GM19455 (cell line): ENCODE data around the gene FES.
A peak's percentile ranks its signal among the peaks of the same experiment; 100 is the strongest.
"Not testable (repeated sequence)": the region's sequence is repeated elsewhere in the genome, so short reads cannot be mapped to it uniquely, and the experiment has no call there.

Experiments used
- ATAC-seq: cut with Tn5 transposase; IDR thresholded peaks from one replicate; pipeline ENCODE4 v1.9.1; 2021; ENCODE audit not compliant: unreplicated experiment

FES gene

DNA sequence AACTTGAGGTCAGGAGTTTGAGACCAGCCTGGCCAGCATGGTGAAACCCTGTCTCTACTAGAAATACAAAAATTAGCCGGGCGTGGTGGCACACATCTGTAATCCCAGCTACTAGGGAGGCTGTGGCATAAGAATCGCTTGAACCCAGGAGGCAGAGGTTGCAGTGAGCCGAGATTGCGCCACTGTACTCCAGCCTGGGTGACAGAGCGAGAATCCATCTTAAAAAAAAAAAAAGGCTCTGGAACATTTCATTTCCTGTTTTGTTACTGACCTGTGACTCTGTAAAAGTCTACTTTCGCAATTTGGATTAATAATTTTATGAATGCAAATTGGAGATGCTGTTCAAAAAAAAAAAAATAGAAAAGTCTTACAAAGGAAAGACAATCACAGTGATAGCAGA, 43.8 kb downstream of the FES start:
- ATAC-seq: not testable (repeated sequence)

DNA sequence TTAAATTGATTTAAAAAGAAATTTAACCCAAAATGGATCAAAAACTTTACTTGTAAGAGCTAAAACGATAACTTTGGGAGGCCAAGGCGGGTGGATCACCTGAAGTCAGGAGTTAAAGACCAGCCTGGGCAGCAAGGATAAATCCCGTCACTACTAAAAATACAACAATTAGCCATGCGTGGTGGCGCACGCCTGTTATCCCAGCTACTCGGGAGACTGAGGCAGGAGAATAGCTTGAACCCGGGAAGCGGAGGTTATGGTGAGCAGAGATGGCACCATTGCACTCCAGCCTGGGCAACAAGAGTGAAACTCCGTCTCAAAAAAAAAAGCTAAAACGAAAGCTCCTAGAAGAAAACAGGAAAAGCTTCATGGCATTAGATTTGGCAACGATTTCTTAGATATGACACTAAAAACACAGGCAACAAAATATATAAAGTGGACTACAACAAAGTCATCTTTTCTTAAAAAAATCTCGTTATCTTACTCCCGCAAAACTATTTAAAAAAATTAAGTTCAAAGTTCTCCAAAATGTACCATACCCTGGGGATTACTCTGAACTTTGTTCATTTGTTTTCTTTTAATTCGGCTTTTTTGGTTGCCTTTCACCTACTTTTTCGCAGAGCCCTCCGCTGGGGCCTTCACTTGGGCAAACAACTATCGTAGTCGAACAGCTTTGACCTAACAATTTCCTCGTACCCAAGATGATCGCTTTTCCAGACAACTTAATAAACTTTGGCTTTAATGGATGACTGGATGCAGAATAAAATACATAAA, 45.1 kb downstream of the FES start:
- no peak for ATAC-seq

DNA sequence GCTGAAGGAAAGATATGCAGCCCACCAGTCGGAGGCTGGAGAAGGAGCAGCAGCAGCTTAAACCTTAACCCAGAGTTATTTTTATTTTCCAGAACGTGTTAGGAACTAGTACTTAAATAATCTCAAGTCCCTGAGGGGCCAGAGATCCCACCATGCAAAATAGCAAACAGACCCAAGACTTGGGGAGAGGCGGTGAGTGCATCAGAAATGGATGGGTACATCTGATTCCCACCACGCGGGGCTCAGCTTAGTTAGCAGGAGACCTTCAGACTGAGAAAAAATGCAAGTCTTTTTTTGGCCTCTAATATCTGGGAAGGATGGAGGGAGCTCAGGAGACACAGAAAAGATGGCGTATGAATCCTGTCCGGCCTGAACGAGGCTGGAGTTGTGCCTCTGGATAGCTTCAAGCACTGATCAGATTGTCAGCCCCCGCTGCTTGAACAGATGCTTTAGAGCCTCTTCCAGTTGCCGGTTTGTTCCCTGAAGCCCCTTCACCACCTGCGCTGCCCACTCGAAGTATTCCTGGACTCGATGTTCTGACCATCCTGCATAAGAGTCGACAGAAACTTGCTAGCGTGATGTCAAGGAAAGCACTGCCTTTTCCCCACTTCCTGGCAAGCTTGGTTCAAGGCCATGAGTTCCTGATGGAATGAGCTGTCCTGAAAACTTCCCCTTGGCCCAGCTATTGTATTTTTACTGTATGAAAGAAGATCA, 46.7 kb downstream of the FES start:
- ATAC-seq: no peak

DNA sequence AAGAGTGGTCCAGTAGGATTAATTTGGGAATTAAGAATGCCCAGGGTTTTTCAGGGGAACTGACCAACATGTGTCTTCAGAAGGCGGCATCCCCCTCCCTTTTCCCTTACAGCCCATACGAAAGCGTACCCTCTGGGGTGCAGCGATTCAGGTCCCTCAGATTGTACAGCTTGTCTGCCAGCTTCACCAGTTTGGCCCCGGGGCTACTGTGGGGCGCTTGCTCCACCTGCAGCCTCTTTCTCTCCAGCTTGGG, 47.2 kb downstream of the FES start:
- ATAC-seq: no peak

DNA sequence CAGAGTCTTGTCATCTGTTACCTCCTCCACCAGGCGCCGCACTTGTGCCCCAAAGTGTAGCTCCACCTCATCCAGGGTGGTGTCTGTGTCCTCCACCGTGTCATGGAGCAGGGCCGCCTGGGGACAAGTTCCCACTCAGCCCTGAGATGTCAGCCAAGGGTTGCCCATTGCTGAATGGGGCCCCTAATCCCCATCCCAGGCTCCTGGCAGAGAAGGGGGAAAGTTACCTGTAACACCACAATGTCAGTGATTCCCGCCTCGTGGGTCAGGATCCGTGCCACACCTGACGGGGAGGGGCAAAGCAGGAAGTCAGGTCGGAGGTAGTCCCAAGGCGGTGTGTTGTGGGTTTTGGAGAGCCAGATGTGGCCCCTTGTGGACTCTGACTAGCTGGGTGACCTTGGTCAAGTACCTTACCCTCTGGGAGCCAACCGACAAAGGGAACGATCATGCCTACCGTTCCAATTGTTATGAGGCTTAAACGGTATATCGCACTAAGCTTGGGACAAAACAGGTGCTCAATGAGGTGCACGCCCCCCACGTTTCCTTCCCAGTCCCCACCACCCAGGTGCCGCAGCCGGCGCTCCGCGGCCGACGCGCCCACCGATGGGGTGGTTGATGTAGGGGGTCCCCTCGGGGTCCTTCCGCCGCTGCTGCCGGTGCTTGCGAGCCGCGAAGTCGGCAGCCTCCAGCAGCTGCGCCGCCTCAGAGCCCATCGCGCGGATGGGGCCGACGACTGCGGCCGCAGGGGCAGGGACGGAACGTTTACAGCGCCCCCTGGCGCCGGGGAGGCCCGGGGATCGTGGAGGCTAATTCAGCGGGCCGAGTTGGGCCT, 47.7 kb downstream of the FES start, which contains the start of gene HDDC3:
Gene HDDC3, minus strand, starts transcription at position 722 of the 832 bp plus-strand sequence. Its CDS starts 9 bp downstream, at position 713.
- peak; percentile 43 for ATAC-seq

DNA sequence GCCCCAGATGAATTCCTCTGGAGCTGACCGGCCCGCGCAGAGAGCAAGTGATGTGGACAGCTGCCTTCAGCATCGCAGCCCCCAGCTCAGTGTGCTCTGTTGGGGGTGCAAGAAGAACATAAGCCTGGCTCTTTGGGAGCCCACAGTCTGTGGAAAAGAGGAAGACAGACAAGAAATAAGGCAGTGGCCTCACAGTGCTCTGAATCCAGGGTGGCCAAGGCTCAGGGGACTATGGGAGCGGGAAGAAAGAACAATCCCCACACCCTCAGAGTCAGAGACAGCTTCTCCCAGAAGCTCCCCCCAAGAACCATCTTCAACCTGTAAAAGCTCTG, 48.3 kb downstream of the FES start:
- no peak for ATAC-seq

DNA sequence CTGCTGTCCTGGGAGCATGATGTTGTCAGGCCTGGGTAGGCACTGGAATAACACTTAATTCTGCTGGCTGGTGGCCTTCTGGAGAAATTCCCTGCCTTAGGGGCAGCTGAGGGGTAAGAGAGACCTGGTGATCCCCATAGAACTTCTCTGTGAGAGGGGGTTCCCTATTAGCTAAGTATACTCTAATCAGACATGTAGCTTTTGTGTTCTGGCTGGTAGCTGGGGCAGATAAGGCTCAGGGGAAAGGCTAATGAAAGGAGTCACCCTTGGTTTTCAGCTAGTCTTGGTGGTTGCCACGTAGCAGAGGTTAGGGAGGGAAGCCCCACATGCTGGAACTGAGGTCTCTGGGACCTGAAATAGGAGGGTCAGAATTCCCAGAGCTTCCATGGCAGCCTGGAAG, 49.0 kb downstream of the FES start:
- no peak for ATAC-seq

DNA sequence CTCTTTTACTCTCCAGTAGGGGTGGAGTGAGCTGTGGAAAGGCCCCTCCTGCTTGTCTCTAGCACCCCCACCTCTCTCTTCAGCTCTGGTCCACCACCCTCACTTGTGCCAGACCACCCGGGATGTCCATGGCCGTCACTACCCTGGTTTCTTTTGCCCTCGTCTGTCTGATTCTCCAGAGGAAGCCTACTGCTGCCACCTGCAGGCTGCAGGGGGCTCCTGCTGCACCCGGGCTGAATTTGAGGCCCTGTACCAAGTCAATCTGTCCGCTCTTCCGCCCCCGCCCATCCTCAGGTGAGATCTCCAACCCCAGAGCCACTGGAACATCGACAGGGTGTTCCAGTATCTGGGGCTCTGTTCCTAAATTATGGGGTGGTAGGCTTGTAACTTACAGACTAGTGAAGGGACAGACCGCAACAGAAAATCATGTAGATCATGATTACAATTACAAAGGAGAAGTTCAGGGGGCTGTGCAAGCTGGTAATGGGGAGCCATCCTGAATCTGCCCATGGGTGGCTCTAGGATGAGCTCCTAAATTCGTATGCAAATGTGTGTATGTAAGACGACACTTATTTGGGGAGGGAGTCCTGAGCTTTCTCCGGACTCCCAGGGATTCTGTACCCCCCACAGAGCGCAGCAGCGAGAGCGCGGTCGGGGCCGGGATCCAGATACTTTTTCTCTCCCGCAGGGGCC, 50.1 kb downstream of the FES start:
- ATAC-seq: peak; percentile 1

DNA sequence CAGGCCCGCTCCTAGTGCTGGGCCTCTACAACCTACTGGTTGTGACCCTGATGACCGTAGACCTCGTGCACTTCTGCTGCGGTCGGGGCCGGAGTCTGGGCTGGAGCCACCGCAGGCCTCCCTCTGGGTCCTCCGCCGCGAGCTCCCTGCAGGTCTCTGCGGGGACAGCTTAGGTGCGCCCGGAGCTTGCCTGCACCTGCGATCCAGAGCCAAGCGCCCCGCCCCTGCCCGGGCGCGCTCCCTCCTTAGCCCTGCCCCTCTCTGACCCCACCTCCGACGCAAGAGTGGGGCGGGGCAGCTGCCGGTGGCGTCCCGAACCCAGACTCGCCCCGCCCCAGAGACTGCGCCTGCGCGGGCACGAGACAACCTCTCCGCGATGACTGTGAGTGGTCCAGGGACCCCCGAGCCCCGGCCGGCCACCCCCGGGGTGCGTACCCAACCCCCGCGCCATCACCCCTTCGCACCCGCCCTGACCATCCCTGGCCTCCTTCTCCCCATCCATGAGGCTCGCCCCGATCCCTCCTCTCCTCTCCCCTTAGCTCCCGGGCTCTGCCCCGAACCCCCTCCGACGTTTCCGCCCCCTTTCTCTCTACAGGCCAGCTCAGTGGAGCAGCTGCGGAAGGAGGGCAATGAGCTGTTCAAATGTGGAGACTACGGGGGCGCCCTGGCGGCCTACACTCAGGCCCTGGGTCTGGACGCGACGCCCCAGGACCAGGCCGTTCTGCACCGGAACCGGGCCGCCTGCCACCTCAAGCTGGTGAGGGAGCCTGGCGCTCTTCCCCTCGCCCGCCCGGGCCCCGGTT, 50.8 kb downstream of the FES start, which contains the start of gene UNC45A:
Gene UNC45A, plus strand, starts transcription at position 337 of the 803 bp plus-strand sequence. Its CDS starts 40 bp downstream, at position 377.
- ATAC-seq: peak; percentile 65

DNA sequence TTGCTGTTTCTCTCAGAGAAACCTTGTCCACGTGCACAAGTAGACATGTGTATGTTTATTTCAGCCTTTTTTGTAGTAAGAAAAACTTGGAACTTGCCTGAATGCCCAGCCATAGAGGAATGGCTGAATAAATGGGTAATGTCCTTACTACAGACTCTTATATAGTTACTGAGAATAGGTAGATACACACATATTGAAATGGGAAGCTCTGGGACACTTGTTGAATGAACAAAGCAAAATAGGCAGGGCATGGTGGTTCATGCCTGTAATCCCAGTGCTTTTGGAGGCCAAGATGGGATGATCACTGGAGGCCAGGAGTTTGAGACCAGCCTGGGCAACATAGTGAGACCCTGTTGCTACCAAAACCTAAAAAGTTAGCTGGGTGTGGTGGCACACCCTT, 52.5 kb downstream of the FES start:
- ATAC-seq: no peak

DNA sequence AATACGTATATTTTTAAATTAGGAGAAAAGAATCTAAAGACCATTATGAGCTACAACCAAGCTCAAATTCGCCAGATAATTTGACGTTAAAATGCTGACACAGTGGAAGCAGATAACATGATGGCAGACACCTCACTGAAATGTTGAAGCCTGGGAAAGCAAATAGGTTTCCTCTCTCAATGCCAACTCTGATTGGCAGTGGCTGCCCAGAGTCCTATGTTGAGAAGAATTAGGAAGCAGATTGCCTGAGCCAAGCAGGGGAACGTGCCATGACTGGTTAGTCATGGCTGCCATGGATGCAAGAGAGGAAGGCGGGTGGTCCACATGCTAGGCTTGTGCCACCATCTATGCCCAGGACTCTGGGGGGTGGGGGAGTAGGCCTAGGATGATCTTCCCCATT, 54.0 kb downstream of the FES start:
- no peak for ATAC-seq

DNA sequence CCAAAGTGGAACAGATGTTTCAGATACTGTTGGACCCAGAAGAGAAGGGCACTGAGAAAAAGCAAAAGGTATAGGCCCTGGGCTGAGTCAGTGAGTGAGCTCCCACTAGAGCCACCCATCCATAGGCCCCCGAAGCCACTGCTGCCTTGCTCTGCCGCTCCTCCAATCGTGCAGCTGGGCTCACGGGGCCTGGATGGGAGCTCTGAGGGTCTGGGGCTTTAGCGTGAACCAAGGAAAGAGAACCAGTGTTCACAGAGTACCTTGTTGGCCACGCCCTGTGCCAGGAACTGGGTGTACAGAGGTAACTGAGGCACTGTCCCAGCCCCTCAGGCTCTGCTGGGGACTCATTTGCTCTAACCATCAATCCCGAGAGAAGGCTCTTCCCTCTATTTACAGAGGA, 55.5 kb downstream of the FES start:
- no peak for ATAC-seq

DNA sequence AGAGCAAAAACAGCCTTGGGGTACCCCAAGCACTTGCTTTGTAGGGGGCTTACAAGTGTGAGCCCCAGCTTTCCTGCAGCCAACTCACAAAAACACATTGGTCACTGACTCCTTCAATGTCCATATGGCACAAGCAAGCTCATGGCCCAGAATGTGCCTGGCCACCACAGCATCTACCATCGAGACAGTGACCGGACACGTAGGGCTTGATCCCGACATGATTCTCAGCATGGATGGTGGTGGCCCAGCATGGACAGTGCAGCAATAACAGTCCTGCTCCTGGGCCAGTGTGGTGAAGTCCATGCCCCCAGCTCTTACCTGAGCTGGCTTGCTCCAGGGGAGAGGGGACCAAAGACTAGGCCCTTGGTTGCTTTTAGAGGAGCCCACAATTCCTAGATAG, 56.7 kb downstream of the FES start:
- ATAC-seq: no peak

DNA sequence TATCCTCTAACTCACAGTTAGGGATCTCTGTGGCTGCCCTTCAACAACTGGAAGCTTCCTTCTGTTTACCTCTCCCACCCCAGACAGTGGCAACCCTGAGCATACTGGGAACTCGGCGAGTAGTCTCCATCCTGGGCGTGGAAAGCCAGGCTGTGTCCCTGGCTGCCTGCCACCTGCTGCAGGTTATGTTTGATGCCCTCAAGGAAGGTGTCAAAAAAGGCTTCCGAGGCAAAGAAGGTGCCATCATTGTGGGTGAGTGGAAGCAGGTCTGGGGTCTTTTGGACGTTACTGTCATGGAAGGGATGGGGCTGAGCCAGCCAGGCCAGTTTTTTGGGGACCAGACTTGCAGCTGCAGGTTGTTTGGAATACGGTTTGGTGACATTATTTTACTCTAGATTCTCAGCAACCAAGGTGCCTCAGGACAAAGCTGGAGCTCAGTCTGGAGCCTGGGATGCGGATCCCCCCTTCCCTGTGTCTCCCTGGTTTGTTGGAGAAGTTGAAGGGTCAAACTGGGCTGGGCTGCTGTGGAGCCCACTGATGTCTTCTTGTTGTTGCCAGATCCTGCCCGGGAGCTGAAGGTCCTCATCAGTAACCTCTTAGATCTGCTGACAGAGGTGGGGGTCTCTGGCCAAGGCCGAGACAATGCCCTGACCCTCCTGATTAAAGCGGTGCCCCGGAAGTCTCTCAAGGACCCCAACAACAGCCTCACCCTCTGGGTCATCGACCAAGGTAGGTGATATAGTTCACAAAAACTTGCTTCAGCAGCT, 58.2 kb downstream of the FES start:
- ATAC-seq: no peak

DNA sequence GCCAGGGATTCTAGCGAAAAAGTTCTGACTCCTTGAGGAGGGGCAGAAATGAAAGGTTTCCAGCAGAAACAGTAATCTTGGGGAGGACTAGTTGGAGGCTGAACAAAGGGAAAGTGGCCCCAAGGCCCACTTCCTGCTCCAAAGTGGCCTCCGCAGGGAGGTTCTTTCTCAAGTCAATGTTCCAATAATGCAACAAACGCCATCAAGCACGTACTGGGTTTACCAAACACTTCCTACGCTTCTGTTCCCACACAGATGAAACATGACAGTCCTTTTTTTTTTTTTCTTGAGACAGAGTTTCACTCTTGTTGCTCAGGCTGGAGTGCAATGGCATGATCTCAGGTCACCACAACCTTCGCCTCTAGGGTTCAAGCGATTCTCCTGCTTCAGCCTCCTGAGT, 60.8 kb downstream of the FES start:
- ATAC-seq: no peak
